CD4-positive, alpha-beta memory T cell (primary cell): Measurements from ENCODE around the gene WBP4. TPM values are rescaled to one million over a fixed set of nuclear protein-coding genes. Genes with fewer than 3 reads are reported as not detected.
"Not testable (repeated sequence)": the region's sequence is repeated elsewhere in the genome, so short reads cannot be mapped to it uniquely, and the experiment has no call there.

Experiments used
- CTCF ChIA-PET: fragments of 350-600 bp; sonication (Branson Sonifier 250); formaldehyde crosslinking; loops from one replicate; lab custom pipeline; 2021; ENCODE audit warnings: inconsistent platforms; ENCODE audit not compliant: partially characterized antibody; lab: Charles Lee
- POLR2A ChIA-PET: fragments of 350-600 bp; sonication (Branson Sonifier 250); formaldehyde crosslinking; loops from one replicate; lab custom pipeline; 2021; ENCODE audit not compliant: partially characterized antibody; lab: Charles Lee
- DNase-seq, 5 donors: peaks; one replicate each; pipeline versions ENCODE4 v3.0.0 to v3.0.0-alpha.2; 2020 to 2022; ENCODE audit warnings: mixed read lengths in 1 of 5
- H3K27ac ChIP-seq: one replicate; pipeline ENCODE4 v1.7.0; 2013; ENCODE audit warnings: low read depth, low read length
- H3K27me3 ChIP-seq: 2 replicates; pipeline ENCODE4 v1.7.0; 2013; ENCODE audit warnings: mild to moderate bottlenecking, low read length, moderate library complexity; ENCODE audit not compliant: insufficient read depth
- H3K36me3 ChIP-seq: 2 replicates; pipeline ENCODE4 v1.7.0; 2013; ENCODE audit warnings: mild to moderate bottlenecking, low read length, moderate library complexity; ENCODE audit not compliant: insufficient read depth
- H3K4me1 ChIP-seq: 2 replicates; pipeline ENCODE4 v1.7.0; 2013; ENCODE audit warnings: mild to moderate bottlenecking, low read length, moderate library complexity; ENCODE audit not compliant: insufficient read depth
- H3K4me3 ChIP-seq, 2 donors: one replicate each; pipeline ENCODE4 v1.7.0; 2013; ENCODE audit warnings: low read length in 2 of 2, mild to moderate bottlenecking in 1 of 2
- H3K9me3 ChIP-seq, 2 donors: one replicate each; pipeline ENCODE4 v1.7.0; 2013; ENCODE audit warnings: low read length in 2 of 2, control low read depth in 1 of 2; ENCODE audit not compliant: control insufficient read depth in 1 of 2
- H3K27ac Mint-ChIP-seq, 7 donors: one replicate each; pipeline ENCODE4 v1.8.0; 2020 to 2021; ENCODE audit warnings: mixed read lengths in 7 of 7, mild to moderate bottlenecking in 6 of 7, inconsistent platforms in 3 of 7, moderate library complexity in 3 of 7
- H3K27me3 Mint-ChIP-seq, 2 donors: one replicate each; pipeline ENCODE4 v1.8.0; 2020 to 2021; ENCODE audit warnings: mixed read lengths in 2 of 2
- H3K36me3 Mint-ChIP-seq, 2 donors: one replicate each; pipeline ENCODE4 v1.8.0; 2020 to 2021; ENCODE audit warnings: mixed read lengths in 2 of 2, inconsistent platforms in 1 of 2, mild to moderate bottlenecking in 1 of 2
- H3K4me1 Mint-ChIP-seq, 4 donors: one replicate each; pipeline ENCODE4 v1.8.0; 2020 to 2021; ENCODE audit warnings: mixed read lengths in 4 of 4, mild to moderate bottlenecking in 1 of 4
- H3K4me3 Mint-ChIP-seq, 8 donors: one replicate each; pipeline ENCODE4 v1.8.0; 2020 to 2021; ENCODE audit warnings: mixed read lengths in 8 of 8, mild to moderate bottlenecking in 7 of 8, moderate library complexity in 6 of 8, inconsistent platforms in 3 of 8
- H3K9me3 Mint-ChIP-seq, 8 donors: one replicate each; pipeline ENCODE4 v1.8.0; 2020 to 2021; ENCODE audit warnings: mixed read lengths in 8 of 8, mild to moderate bottlenecking in 5 of 8, inconsistent platforms in 3 of 8, moderate library complexity in 1 of 8
- intact Hi-C: fragments of 100-400 bp; cut with micrococcal nuclease; formaldehyde crosslinking; loops from one replicate; pipeline ENCODE4 v1.15.1; 2023
- polyA plus RNA-seq, 2 donors: library from polyadenylated mRNA; unstranded; fragments of 300-500 nt; fragmentation: Illumina TruSeq; gene quantifications; one replicate each; pipeline ENCODE4 v1.2.3, GENCODE V29; 2021
- total RNA-seq, 2 experiments: library from RNA; stranded (reverse); gene quantifications; one replicate each; pipeline ENCODE4 v1.2.3, GENCODE V29; 2021

The WBP4 gene
- total and polyA plus RNA-seq, 4 experiments from 2014 or later: 1.9 to 9.1 (median 6.2) TPM

- Mint-ChIP-seq H3K4me1 (peaks cover 12 to 20% (median 16%) of the 10 kb centered on the region in 4 donors), H3K4me3 (no peak overlapping the region), H3K27me3 (no peaks in the 10 kb centered on the region), H3K9me3 (no peaks in the 10 kb centered on the region), H3K36me3 (peaks cover 0 to 4% of the 10 kb centered on the region in 2 donors), H3K27ac (no peak overlapping the region)
- H3K27me3 ChIP-seq: no peaks in the 10 kb centered on the region
- no peaks in the 10 kb centered on the region for H3K36me3 ChIP-seq
- H3K9me3 ChIP-seq: no peaks in the 10 kb centered on the region
- intact Hi-C loops: no loop called here
- peaks cover 6% of the 10 kb centered on the region for H3K4me1 ChIP-seq
- no peak overlapping the region for H3K4me3 ChIP-seq
- DNase-seq: no peak
- H3K27ac ChIP-seq: no peak overlapping the region
- POLR2A ChIA-PET: interaction anchor here (1.3 to 1.5 kb wide), 2 partner anchors 9 to 46 kb away, joined by 3 to 8 read pairs; partner anchors contain the start of gene ELF1
- CTCF ChIA-PET: interaction anchor here (1.0 to 1.6 kb wide), 2 partner anchors 26 to 54 kb away, joined by 5 read pairs; no protein-coding TSS in a partner anchor
Observed at GRCh38 chr13:41028051-41028450, 33.3 kb upstream of the WBP4 start.

GRCh38 chr13:41029629-41030028, 31.7 kb upstream of the WBP4 start:
- H3K9me3 Mint-ChIP-seq: no peaks in the 10 kb centered on the region
- ChIA-PET POLR2A (interaction anchor here (1.4 to 1.5 kb wide), 2 partner anchors 9 to 25 kb away, joined by 3 read pairs; no protein-coding TSS in a partner anchor), CTCF (interaction anchor here (0.8 to 2.0 kb wide), 9 partner anchors 10 to 91 kb away, joined by 3 to 12 read pairs (median 4); partner anchors contain the start of gene ELF1)
- Histone ChIP-seq H3K4me3 (no peak overlapping the region), H3K36me3 (no peaks in the 10 kb centered on the region), H3K27ac (no peak overlapping the region), H3K9me3 (no peaks in the 10 kb centered on the region), H3K4me1 (peaks cover 5% of the 10 kb centered on the region), H3K27me3 (no peaks in the 10 kb centered on the region)
- no peak overlapping the region for H3K27ac Mint-ChIP-seq
- H3K4me3 Mint-ChIP-seq: no peak overlapping the region
- peak in 1 of 5 donors; percentile 16 for DNase-seq
- H3K27me3 Mint-ChIP-seq: no peaks in the 10 kb centered on the region
- peaks cover 10 to 18% (median 14%) of the 10 kb centered on the region in 4 donors for H3K4me1 Mint-ChIP-seq
- H3K36me3 Mint-ChIP-seq: peaks cover 0 to 4% of the 10 kb centered on the region in 2 donors
- intact Hi-C loops: loop anchor here (1.0 kb wide), 1 partner anchor 252 kb away; no protein-coding TSS in a partner anchor

DNA sequence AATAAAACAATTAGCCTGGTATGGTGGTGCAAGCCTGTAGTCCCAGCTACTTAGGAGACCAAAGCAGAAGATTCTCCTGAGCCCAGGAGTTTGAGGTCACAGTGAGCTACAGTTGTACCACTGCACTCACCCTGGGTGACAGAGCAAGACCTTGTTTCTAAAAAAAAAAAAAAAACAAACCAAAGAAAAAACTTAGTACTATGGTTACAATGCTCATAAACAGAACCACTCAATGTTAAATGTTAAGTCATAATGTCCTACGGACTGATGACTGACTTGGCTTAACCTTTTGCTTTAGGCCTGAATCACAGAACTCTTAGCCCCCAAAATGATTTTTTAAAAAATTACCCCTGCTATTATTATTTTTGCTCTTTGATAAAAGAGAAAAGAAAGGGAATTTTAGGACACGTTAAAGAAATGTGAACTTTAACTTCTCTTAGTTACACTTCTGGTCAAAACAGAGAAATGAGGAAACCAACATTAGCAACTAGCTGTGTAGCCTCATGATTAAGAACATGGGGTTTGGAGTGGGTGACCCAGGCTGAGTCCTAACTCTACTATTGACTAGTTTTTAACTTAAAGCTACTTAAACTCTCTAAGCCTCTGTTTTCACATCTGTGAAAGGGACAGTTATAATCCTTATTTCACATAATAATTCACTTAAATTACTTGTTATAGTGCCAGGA, 28.5 kb upstream of the WBP4 start:
- no peak for DNase-seq
- no peaks in the 10 kb centered on the region for H3K4me1 ChIP-seq
- Mint-ChIP-seq H3K9me3 (no peaks in the 10 kb centered on the region), H3K4me1 (peaks cover 0 to 12% (median 5%) of the 10 kb centered on the region in 4 donors), H3K36me3 (no peaks in the 10 kb centered on the region), H3K4me3 (no peak overlapping the region), H3K27ac (peak overlapping the region in 1 of 7 donors; percentile 30), H3K27me3 (no peaks in the 10 kb centered on the region)
- H3K27ac ChIP-seq: no peak overlapping the region
- H3K4me3 ChIP-seq: no peak overlapping the region
- POLR2A ChIA-PET: interaction anchor here (1.3 kb wide), 1 partner anchor 28 kb away, joined by 3 read pairs; the partner anchor contains the start of gene WBP4
- CTCF ChIA-PET: interaction anchor here (1.0 to 1.3 kb wide), 2 partner anchors 21 to 58 kb away, joined by 3 to 4 read pairs; no protein-coding TSS in a partner anchor
- intact Hi-C loops: no loop called here
- no peaks in the 10 kb centered on the region for H3K27me3 ChIP-seq
- no peaks in the 10 kb centered on the region for H3K36me3 ChIP-seq
- no peaks in the 10 kb centered on the region for H3K9me3 ChIP-seq

- Mint-ChIP-seq H3K4me3 (no peak overlapping the region), H3K36me3 (no peaks in the 10 kb centered on the region), H3K9me3 (no peaks in the 10 kb centered on the region), H3K4me1 (peaks cover 0 to 12% (median 4%) of the 10 kb centered on the region in 4 donors), H3K27me3 (no peaks in the 10 kb centered on the region), H3K27ac (no peak overlapping the region)
- intact Hi-C loops: no loop called here
- Histone ChIP-seq H3K27ac (no peak overlapping the region), H3K27me3 (no peaks in the 10 kb centered on the region), H3K9me3 (no peaks in the 10 kb centered on the region), H3K4me3 (no peak overlapping the region), H3K4me1 (no peaks in the 10 kb centered on the region), H3K36me3 (no peaks in the 10 kb centered on the region)
- POLR2A ChIA-PET: no interaction called here
- CTCF ChIA-PET: no interaction called here
- no peak for DNase-seq
Observed at GRCh38 chr13:41034382-41034781, 26.9 kb upstream of the WBP4 start.

DNA sequence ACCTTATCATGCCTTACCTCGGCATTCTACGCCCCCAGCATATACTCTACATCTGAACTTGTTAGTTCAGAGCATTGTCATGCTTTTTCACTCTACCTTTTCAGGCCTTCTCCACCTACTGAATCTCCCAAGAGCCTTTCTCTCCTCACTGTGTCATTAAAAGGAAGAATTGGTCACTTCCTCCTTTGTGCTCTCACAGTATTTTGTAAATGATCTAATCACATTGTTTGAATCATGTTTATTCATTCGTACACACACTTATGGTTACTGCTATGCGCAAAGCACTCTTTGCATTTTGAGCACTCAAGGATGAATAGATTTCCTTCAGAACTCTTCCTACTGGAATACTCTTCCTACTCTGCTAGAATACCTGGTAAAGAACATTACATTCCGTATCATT, 26.4 kb upstream of the WBP4 start:
- Histone ChIP-seq H3K4me1 (no peaks in the 10 kb centered on the region), H3K36me3 (no peaks in the 10 kb centered on the region), H3K27ac (no peak overlapping the region), H3K4me3 (no peak overlapping the region), H3K27me3 (no peaks in the 10 kb centered on the region), H3K9me3 (no peaks in the 10 kb centered on the region)
- peak overlapping the region in 1 of 7 donors; percentile 45 for H3K27ac Mint-ChIP-seq
- intact Hi-C loops: no loop called here
- ChIA-PET POLR2A (no interaction called here), CTCF (no interaction called here)
- peaks cover 0 to 12% (median 5%) of the 10 kb centered on the region in 4 donors for H3K4me1 Mint-ChIP-seq
- no peak overlapping the region for H3K4me3 Mint-ChIP-seq
- H3K27me3 Mint-ChIP-seq: no peaks in the 10 kb centered on the region
- DNase-seq: no peak
- H3K9me3 Mint-ChIP-seq: no peaks in the 10 kb centered on the region
- no peaks in the 10 kb centered on the region for H3K36me3 Mint-ChIP-seq

DNA sequence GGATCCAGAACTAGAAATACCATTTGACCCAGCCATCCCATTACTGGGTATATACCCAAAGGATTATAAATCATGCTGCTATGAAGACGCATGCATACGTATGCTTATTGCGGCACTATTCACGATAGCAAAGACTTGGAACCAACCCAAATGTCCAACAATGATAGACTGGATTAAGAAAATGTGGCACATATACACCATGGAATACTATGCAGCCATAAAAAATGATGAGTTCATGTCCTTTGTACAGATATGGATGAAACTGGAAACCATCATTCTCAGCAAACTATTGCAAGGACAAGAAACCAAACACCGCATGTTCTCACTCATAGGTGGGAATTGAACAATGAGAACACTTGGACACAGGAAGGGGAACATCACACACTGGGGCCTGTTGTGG, 24.8 kb upstream of the WBP4 start:
- DNase-seq, H3K9me3 ChIP-seq, H3K4me1 ChIP-seq, H3K27ac ChIP-seq, H3K27ac Mint-ChIP-seq, H3K36me3 ChIP-seq, POLR2A ChIA-PET, intact Hi-C loops, H3K4me3 ChIP-seq, H3K27me3 ChIP-seq, CTCF ChIA-PET, H3K4me3 Mint-ChIP-seq, H3K36me3 Mint-ChIP-seq, H3K27me3 Mint-ChIP-seq, H3K9me3 Mint-ChIP-seq: not testable (repeated sequence)
- H3K4me1 Mint-ChIP-seq: peaks cover 7 to 15% (median 11%) of the 10 kb centered on the region in 4 donors

- Mint-ChIP-seq H3K4me1 (peaks cover 7 to 13% (median 11%) of the 10 kb centered on the region in 4 donors), H3K4me3 (no peak overlapping the region), H3K27me3 (no peaks in the 10 kb centered on the region), H3K27ac (no peak overlapping the region), H3K36me3 (no peaks in the 10 kb centered on the region), H3K9me3 (peaks cover 0 to 2% (median 0%) of the 10 kb centered on the region in 8 donors)
- DNase-seq: no peak
- H3K4me3 ChIP-seq: no peak overlapping the region
- H3K36me3 ChIP-seq: no peaks in the 10 kb centered on the region
- no peaks in the 10 kb centered on the region for H3K4me1 ChIP-seq
- intact Hi-C loops: no loop called here
- H3K27me3 ChIP-seq: no peaks in the 10 kb centered on the region
- CTCF ChIA-PET: interaction anchor here (1.5 kb wide), 1 partner anchor 10 kb away, joined by 3 read pairs; no protein-coding TSS in a partner anchor
- H3K9me3 ChIP-seq: no peaks in the 10 kb centered on the region
- POLR2A ChIA-PET: interaction anchor here (1.2 kb wide), 1 partner anchor 20 kb away, joined by 3 read pairs; no protein-coding TSS in a partner anchor
- no peak overlapping the region for H3K27ac ChIP-seq
Observed at GRCh38 chr13:41039746-41040145, 21.6 kb upstream of the WBP4 start.
